Measurements from ENCODE around the gene PEAK1.

PEAK1 gene

GRCh38 chr15:77148191-77148590, 271.7 kb downstream of the PEAK1 start:
- Histone ChIP-seq H3K27ac (no peak overlapping the region), H4K20me1 (no peaks in the 10 kb centered on the region), H3K4me1 (no peaks in the 10 kb centered on the region), H3K4me2 (no peak overlapping the region), H3K4me3 (no peak overlapping the region), H3K36me3 (no peaks in the 10 kb centered on the region), H3K9me3 (no peaks in the 10 kb centered on the region), H3K27me3 (no peaks in the 10 kb centered on the region), H3K9ac (no peak overlapping the region)
- TF ChIP-seq Cebpa-rat (IDR thresholded peaks at IDR 0.05) = no peak

DNA sequence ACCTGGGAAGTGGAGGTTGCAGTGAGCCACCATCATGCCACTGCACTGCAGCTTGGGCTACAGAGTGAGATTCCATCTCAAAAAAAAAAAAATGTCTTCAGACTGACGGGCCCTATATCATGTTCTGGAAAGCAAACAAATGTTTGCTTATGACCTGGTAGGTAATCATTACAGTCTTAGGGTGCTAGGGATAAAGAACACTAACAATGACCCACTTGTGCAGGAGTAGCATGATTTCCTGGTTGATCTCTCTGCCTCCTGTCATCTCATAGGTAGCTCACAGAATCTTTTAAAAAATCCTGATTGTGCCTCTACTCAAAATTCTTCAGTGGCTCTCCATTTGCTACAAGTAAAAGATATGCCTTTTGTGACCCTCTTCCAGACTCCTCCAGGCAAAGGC, 274.5 kb downstream of the PEAK1 start:
- H3K36me3 ChIP-seq = no peaks in the 10 kb centered on the region
- TF ChIP-seq Cebpa-rat (IDR thresholded peaks at IDR 0.05) = no peak
- no peak overlapping the region for H3K4me3 ChIP-seq
- no peaks in the 10 kb centered on the region for H3K4me1 ChIP-seq
- H3K4me2 ChIP-seq = no peak overlapping the region
- H3K27ac ChIP-seq = no peak overlapping the region
- H3K9me3 ChIP-seq = peaks cover 5% of the 10 kb centered on the region
- H4K20me1 ChIP-seq = no peaks in the 10 kb centered on the region
- no peak overlapping the region for H3K9ac ChIP-seq
- H3K27me3 ChIP-seq = no peaks in the 10 kb centered on the region

DNA sequence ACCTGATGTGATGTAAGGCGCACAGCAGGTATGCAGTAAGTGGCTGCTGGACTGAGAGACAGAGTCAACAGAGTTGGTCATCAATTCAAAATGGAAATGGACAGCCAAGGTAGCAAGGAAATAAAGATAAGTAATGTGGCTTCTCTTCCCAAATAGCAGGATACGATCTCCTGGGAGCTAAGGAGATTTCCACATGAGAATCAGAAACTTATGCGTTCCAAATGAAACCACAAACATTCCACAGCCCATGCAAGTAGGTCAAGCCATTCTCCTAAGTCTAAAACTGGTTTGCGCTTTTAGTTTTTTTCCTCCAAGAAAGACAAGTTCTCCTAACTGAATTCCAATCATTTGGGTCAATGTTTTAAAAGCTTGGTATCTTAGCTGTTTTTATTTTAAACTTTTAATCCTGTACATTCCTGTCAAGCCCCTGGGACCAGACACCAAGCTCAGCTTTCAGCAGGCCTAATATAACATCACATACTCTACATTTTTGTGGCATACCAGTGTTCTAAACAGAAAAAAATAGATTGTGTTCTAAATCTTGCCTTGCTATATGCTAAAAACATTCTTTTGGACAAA, 275.3 kb downstream of the PEAK1 start:
- Histone ChIP-seq H3K4me1 (no peaks in the 10 kb centered on the region), H3K9ac (no peak overlapping the region), H3K9me3 (peaks cover 6% of the 10 kb centered on the region), H3K36me3 (no peaks in the 10 kb centered on the region), H3K4me3 (no peak overlapping the region), H3K27me3 (no peaks in the 10 kb centered on the region), H3K4me2 (no peak overlapping the region), H4K20me1 (no peaks in the 10 kb centered on the region), H3K27ac (no peak overlapping the region)
- no peak for TF ChIP-seq Cebpa-rat (IDR thresholded peaks at IDR 0.05)

- peaks cover 6% of the 10 kb centered on the region for H3K9me3 ChIP-seq
- H3K36me3 ChIP-seq = no peaks in the 10 kb centered on the region
- no peaks in the 10 kb centered on the region for H3K4me1 ChIP-seq
- no peaks in the 10 kb centered on the region for H4K20me1 ChIP-seq
- H3K4me2 ChIP-seq = no peak overlapping the region
- no peaks in the 10 kb centered on the region for H3K27me3 ChIP-seq
- no peak for TF ChIP-seq Cebpa-rat (IDR thresholded peaks at IDR 0.05)
- H3K4me3 ChIP-seq = no peak overlapping the region
- H3K9ac ChIP-seq = no peak overlapping the region
- H3K27ac ChIP-seq = no peak overlapping the region
Observed at GRCh38 chr15:77144026-77144425, 275.9 kb downstream of the PEAK1 start.

- no peak overlapping the region for H3K4me2 ChIP-seq
Observed at GRCh38 chr15:77143616-77144015, 276.3 kb downstream of the PEAK1 start.

DNA sequence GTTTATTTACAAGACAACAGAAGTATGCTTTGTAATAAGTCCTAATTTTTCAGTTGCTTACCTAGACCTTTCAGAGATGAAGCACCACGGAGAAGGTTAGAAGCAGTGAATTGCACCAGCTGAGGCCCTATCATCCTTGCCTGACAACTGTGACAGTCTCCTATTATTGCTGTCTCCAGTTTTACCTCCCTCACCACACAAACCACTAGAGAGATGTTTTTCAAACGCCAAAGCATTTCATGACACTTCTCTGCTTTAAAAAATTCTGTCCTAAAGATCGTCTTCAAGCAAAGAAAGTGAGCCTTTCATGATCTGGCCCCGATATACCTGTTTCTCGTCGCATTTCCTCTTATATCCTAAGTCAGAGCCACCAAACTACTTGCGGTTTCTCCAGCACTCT, 276.7 kb downstream of the PEAK1 start:
- Histone ChIP-seq H3K4me2 (no peak overlapping the region), H3K27ac (no peak overlapping the region), H3K4me3 (no peak overlapping the region), H3K27me3 (no peaks in the 10 kb centered on the region), H3K9me3 (peaks cover 6% of the 10 kb centered on the region), H3K36me3 (no peaks in the 10 kb centered on the region), H3K4me1 (no peaks in the 10 kb centered on the region), H3K9ac (no peak overlapping the region), H4K20me1 (no peaks in the 10 kb centered on the region)
- no peak for TF ChIP-seq Cebpa-rat (IDR thresholded peaks at IDR 0.05)

More at GRCh38 chr15:77143616-77144015, 276.3 kb downstream of the PEAK1 start:
- H3K9ac ChIP-seq = no peak overlapping the region
- TF ChIP-seq Cebpa-rat (IDR thresholded peaks at IDR 0.05) = no peak
- no peaks in the 10 kb centered on the region for H4K20me1 ChIP-seq
- no peaks in the 10 kb centered on the region for H3K36me3 ChIP-seq
- peaks cover 6% of the 10 kb centered on the region for H3K9me3 ChIP-seq
- no peak overlapping the region for H3K4me3 ChIP-seq
- H3K27ac ChIP-seq = no peak overlapping the region
- no peaks in the 10 kb centered on the region for H3K4me1 ChIP-seq
- no peaks in the 10 kb centered on the region for H3K27me3 ChIP-seq

GRCh38 chr15:77140220-77140619, 279.7 kb downstream of the PEAK1 start:
- Histone ChIP-seq H3K27ac (no peak overlapping the region), H3K4me1 (no peaks in the 10 kb centered on the region), H3K4me3 (no peak overlapping the region), H3K4me2 (no peak overlapping the region), H3K27me3 (no peaks in the 10 kb centered on the region), H3K36me3 (no peaks in the 10 kb centered on the region), H3K9ac (no peak overlapping the region), H4K20me1 (no peaks in the 10 kb centered on the region), H3K9me3 (peaks cover 6% of the 10 kb centered on the region)
- TF ChIP-seq Cebpa-rat (IDR thresholded peaks at IDR 0.05) = no peak

- no peaks in the 10 kb centered on the region for H3K27me3 ChIP-seq
- peaks cover 6% of the 10 kb centered on the region for H3K9me3 ChIP-seq
- H3K36me3 ChIP-seq = no peaks in the 10 kb centered on the region
- H4K20me1 ChIP-seq = no peaks in the 10 kb centered on the region
- TF ChIP-seq Cebpa-rat (IDR thresholded peaks at IDR 0.05) = no peak
- no peak overlapping the region for H3K27ac ChIP-seq
- H3K4me2 ChIP-seq = no peak overlapping the region
- no peak overlapping the region for H3K9ac ChIP-seq
- no peaks in the 10 kb centered on the region for H3K4me1 ChIP-seq
- H3K4me3 ChIP-seq = no peak overlapping the region
Observed at GRCh38 chr15:77139312-77139711, 280.6 kb downstream of the PEAK1 start.

- Histone ChIP-seq H3K27ac (no peak overlapping the region), H3K9ac (no peak overlapping the region), H4K20me1 (no peaks in the 10 kb centered on the region), H3K4me2 (no peak overlapping the region), H3K4me1 (no peaks in the 10 kb centered on the region), H3K36me3 (peaks cover 4% of the 10 kb centered on the region; the same call in 1 of the 2 replicates), H3K27me3 (no peaks in the 10 kb centered on the region), H3K9me3 (peaks cover 6% of the 10 kb centered on the region), H3K4me3 (no peak overlapping the region)
- no peak for TF ChIP-seq Cebpa-rat (IDR thresholded peaks at IDR 0.05)
Observed at GRCh38 chr15:77138167-77138522, 281.8 kb downstream of the PEAK1 start.

GRCh38 chr15:77135181-77135580, 284.7 kb downstream of the PEAK1 start:
- Histone ChIP-seq H3K9ac (no peak overlapping the region), H3K36me3 (peaks cover 7% of the 10 kb centered on the region; the same call in 1 of the 2 replicates), H3K9me3 (no peaks in the 10 kb centered on the region; the same call in 1 of the 2 replicates), H3K4me3 (no peak overlapping the region), H3K27ac (no peak overlapping the region), H3K4me2 (no peak overlapping the region), H4K20me1 (no peaks in the 10 kb centered on the region), H3K27me3 (no peaks in the 10 kb centered on the region), H3K4me1 (no peaks in the 10 kb centered on the region)
- no peak for TF ChIP-seq Cebpa-rat (IDR thresholded peaks at IDR 0.05)

Measured in BLaER1 (cell line).